HCT116 (cell line): ENCODE data around the gene SOCS4. TPM values are rescaled to one million over a fixed set of nuclear protein-coding genes. Genes with fewer than 3 reads are reported as not detected.

Experiments used
- ATAC-seq: fragments of 200-7000 bp; cut with Tn5 transposase; 2 replicates; pipeline ENCODE4 v1.9.1; 2020; ENCODE audit warnings: mild to moderate bottlenecking, moderate library complexity
- Bru-seq: library from RNA; stranded (reverse); fragments of 400-500 nt; gene quantifications from one replicate; lab custom pipeline; 2021; lab: Mats Ljungman, UMichigan
- BruChase-seq, 2 experiments: library from RNA; stranded (reverse); fragments of 400-500 nt; gene quantifications; one replicate each; lab custom pipeline; 2021; lab: Mats Ljungman, UMichigan
- BruUV-seq: library from RNA; stranded (reverse); fragments of 400-500 nt; replicated peaks from 2 replicates; lab custom pipeline; 2021; lab: Mats Ljungman, UMichigan
- CTCF ChIA-PET: fragments of 300-600 bp; sonication (Branson Sonifier 250); formaldehyde crosslinking; loops from one replicate; lab custom pipeline; 2021; ENCODE audit warnings: antibody characterized with exemption; lab: Charles Lee
- POLR2A ChIA-PET: fragments of 300-600, 350-600 bp; sonication (Branson Sonifier 250); formaldehyde crosslinking; loops from one replicate; lab custom pipeline; 2021; ENCODE audit warnings: antibody characterized with exemption; lab: Charles Lee
- RAD21 ChIA-PET, 2 experiments: fragments of 300-600 bp; sonication (Branson Sonifier 250); formaldehyde crosslinking; loops; one replicate each; lab custom pipeline; 2023; ENCODE audit warnings: low total read pairs in 2 of 2; ENCODE audit not compliant: uncharacterized antibody in 2 of 2, unreplicated experiment in 2 of 2, low non-redundant PET in 1 of 2; lab: Charles Lee
- DNase-seq: peaks from one replicate; pipeline ENCODE4 v3.0.0-alpha.2; 2010; ENCODE audit warnings: low read depth, low spot score
- H2AFZ ChIP-seq: fragments of 200-600 bp; shearing (Covaris generic), sonication (generic); 2 replicates; pipeline ENCODE4 v1.6.1; 2017; ENCODE audit warnings: low read depth, mixed run types, mixed read lengths, antibody characterized with exemption, low read length; ENCODE audit not compliant: poor library complexity, severe bottlenecking
- H3K27ac ChIP-seq: 2 replicates; pipeline ENCODE4 v1.5.1; 2012; ENCODE audit warnings: low read depth, low read length
- H3K27me3 ChIP-seq: fragments of 200-600 bp; sonication (generic); 2 replicates; pipeline ENCODE4 v1.6.1; 2016; ENCODE audit warnings: mixed run types, low read length, mixed read lengths; ENCODE audit not compliant: insufficient read depth
- H3K36me3 ChIP-seq, 2 experiments: fragments of 200-500 bp in 1 of 2; fragments of 200-600 bp in 1 of 2; sonication (Bioruptor generic) in 1 of 2; sonication (generic) in 1 of 2; 2 replicates each; pipeline versions ENCODE4 v1.5.1 to v1.6.1; 2014 to 2016; ENCODE audit warnings: low read length in 2 of 2, inconsistent platforms in 1 of 2, mixed read lengths in 1 of 2, mixed run types in 1 of 2; ENCODE audit not compliant: insufficient read depth in 2 of 2, control insufficient read depth in 1 of 2
- H3K4me1 ChIP-seq, 2 experiments: fragments of 200-600 bp in 1 of 2; sonication (generic) in 1 of 2; 2 replicates each; pipeline versions ENCODE4 v1.5.1 to v1.6.1; 2012 to 2017; ENCODE audit warnings: low read length in 2 of 2, inconsistent platforms in 1 of 2, mild to moderate bottlenecking in 1 of 2, mixed read lengths in 1 of 2, mixed run types in 1 of 2, moderate library complexity in 1 of 2; ENCODE audit not compliant: insufficient read depth in 2 of 2, control insufficient read depth in 1 of 2
- H3K4me2 ChIP-seq: fragments of 200-600 bp; sonication (generic); 2 replicates; pipeline ENCODE4 v1.6.1; 2017; ENCODE audit warnings: mixed run types, low read length, mixed read lengths
- H3K4me3 ChIP-seq, 2 experiments: fragments of 200-600 bp in 1 of 2; sonication (generic) in 1 of 2; replicated peaks in 1 of 2; 2 replicates each; pipeline ENCODE4 v1.5.1; 2011 to 2016; ENCODE audit warnings: low read length in 2 of 2, control low read depth in 1 of 2, low read depth in 1 of 2, mild to moderate bottlenecking in 1 of 2, mixed read lengths in 1 of 2, mixed run types in 1 of 2
- H3K79me2 ChIP-seq: fragments of 200-600 bp; sonication (generic); 2 replicates; pipeline ENCODE4 v1.6.1; 2017; ENCODE audit warnings: mild to moderate bottlenecking, mixed run types, low read length, moderate library complexity, mixed read lengths; ENCODE audit not compliant: insufficient read depth
- H3K9ac ChIP-seq: fragments of 200-600 bp; sonication (generic); 2 replicates; pipeline ENCODE4 v1.6.1; 2016; ENCODE audit warnings: low read length, mixed read lengths
- H3K9me2 ChIP-seq: fragments of 200-600 bp; sonication (generic), shearing (Covaris generic); 2 replicates; pipeline ENCODE4 v1.6.1; 2017; ENCODE audit warnings: mixed run types, mild to moderate bottlenecking, moderate library complexity; ENCODE audit not compliant: insufficient read depth
- H3K9me3 ChIP-seq, 2 experiments: fragments of 200-500 bp in 1 of 2; fragments of 200-600 bp in 1 of 2; sonication (Bioruptor generic) in 1 of 2; sonication (generic) in 1 of 2; 2 replicates each; pipeline ENCODE4 v1.6.1; 2014 to 2017; ENCODE audit warnings: low read length in 2 of 2, mixed read lengths in 2 of 2, inconsistent platforms in 1 of 2, low read depth in 1 of 2, mild to moderate bottlenecking in 1 of 2, mixed run types in 1 of 2, moderate library complexity in 1 of 2; ENCODE audit not compliant: control insufficient read depth in 1 of 2, insufficient read depth in 1 of 2
- H4K20me1 ChIP-seq: fragments of 200-600 bp; sonication (generic), shearing (Covaris generic); 2 replicates; pipeline ENCODE4 v1.6.1; 2017; ENCODE audit warnings: mixed run types, mild to moderate bottlenecking, moderate library complexity; ENCODE audit not compliant: insufficient read depth
- CBX3 ChIP-seq: IDR thresholded peaks from 2 replicates; pipeline ENCODE4 v1.6.1; 2012; ENCODE audit warnings: low read depth
- EGR1 ChIP-seq: IDR thresholded peaks from 2 replicates; pipeline ENCODE4 v1.6.1; 2012; ENCODE audit warnings: low read depth
- ELF1 ChIP-seq: IDR thresholded peaks from 2 replicates; pipeline ENCODE4 v1.6.1; 2012; ENCODE audit warnings: low read depth, borderline replicate concordance
- FOSL1 ChIP-seq: IDR thresholded peaks from 2 replicates; pipeline ENCODE4 v1.6.1; 2012; ENCODE audit warnings: low read depth
- MAX ChIP-seq: IDR thresholded peaks from 2 replicates; pipeline ENCODE4 v1.6.1; 2012
- POLR2A ChIP-seq: IDR thresholded peaks from 2 replicates; pipeline ENCODE4 v1.7.0; 2011; ENCODE audit warnings: borderline replicate concordance; ENCODE audit not compliant: insufficient read depth, insufficient read length; ENCODE audit errors: extremely low read depth
- RAD21 ChIP-seq: IDR thresholded peaks from 2 replicates; pipeline ENCODE4 v1.6.1; 2012; ENCODE audit warnings: low read depth, mild to moderate bottlenecking
- SIN3A ChIP-seq: IDR thresholded peaks from 2 replicates; pipeline ENCODE4 v1.6.1; 2012; ENCODE audit warnings: low read depth
- SP1 ChIP-seq: IDR thresholded peaks from 2 replicates; pipeline ENCODE4 v1.6.1; 2012; ENCODE audit warnings: low read depth
- SRF ChIP-seq: IDR thresholded peaks from 2 replicates; pipeline ENCODE4 v1.6.1; 2012; ENCODE audit warnings: low read depth
- TCF7L2 ChIP-seq: IDR thresholded peaks from 2 replicates; pipeline ENCODE4 v1.7.0; 2011; ENCODE audit warnings: borderline replicate concordance, inconsistent platforms; ENCODE audit not compliant: insufficient read depth, insufficient read length; ENCODE audit errors: extremely low read depth
- YY1 ChIP-seq: IDR thresholded peaks from 2 replicates; pipeline ENCODE4 v1.6.1; 2011; ENCODE audit warnings: low read length, low read depth, moderate library complexity, mild to moderate bottlenecking; ENCODE audit not compliant: insufficient replicate concordance; ENCODE audit errors: extremely low read depth
- ZNF274 ChIP-seq: fragments of 200-500 bp; sonication (Bioruptor generic); IDR thresholded peaks from 2 replicates; pipeline ENCODE4 v1.6.1; 2014; ENCODE audit warnings: mild to moderate bottlenecking, low read depth, low read length, inconsistent platforms
- intact Hi-C: fragments of 100-400 bp; cut with micrococcal nuclease; formaldehyde crosslinking; loops from 2 replicates; pipeline ENCODE4 v1.10.0; 2022
- long read RNA-seq: library from polyadenylated mRNA; unstranded; transcript quantifications from one replicate; pipeline ENCODE4 v2.0.0, GENCODE V29; 2021; ENCODE audit not compliant: unreplicated experiment
- polyA plus RNA-seq: library from polyadenylated mRNA; unstranded; fragments of >200 nt; gene quantifications from 2 replicates; pipeline ENCODE4 v1.2.1, GENCODE V29; 2012; ENCODE audit warnings: missing spikeins
- total RNA-seq: library from RNA; stranded (reverse); gene quantifications from one replicate; pipeline ENCODE4 v1.2.1, GENCODE V29; 2021; ENCODE audit not compliant: unreplicated experiment
- TF ChIP-seq, protein P1 (sequence below): IDR thresholded peaks from 2 replicates; pipeline ENCODE4 v1.6.1; 2011; ENCODE audit warnings: mild to moderate bottlenecking, low read length, moderate library complexity; ENCODE audit not compliant: insufficient replicate concordance; ENCODE audit errors: extremely low read depth
- TF ChIP-seq, protein P2 (sequence below), 3 experiments: fragments of 200-600 bp in 1 of 3; sonication (generic) in 1 of 3; IDR thresholded peaks in 2 of 3; conservative IDR thresholded peaks in 1 of 3; 2 replicates each; pipeline ENCODE4 v1.5.1; 2012 to 2017; ENCODE audit warnings: low read depth in 2 of 3, low read length in 2 of 3, antibody characterized with exemption in 1 of 3, borderline replicate concordance in 1 of 3, control low read depth in 1 of 3, mild to moderate bottlenecking in 1 of 3, mixed read lengths in 1 of 3, mixed run types in 1 of 3, moderate library complexity in 1 of 3; ENCODE audit not compliant: insufficient read depth in 1 of 3

SOCS4 gene, protein sequence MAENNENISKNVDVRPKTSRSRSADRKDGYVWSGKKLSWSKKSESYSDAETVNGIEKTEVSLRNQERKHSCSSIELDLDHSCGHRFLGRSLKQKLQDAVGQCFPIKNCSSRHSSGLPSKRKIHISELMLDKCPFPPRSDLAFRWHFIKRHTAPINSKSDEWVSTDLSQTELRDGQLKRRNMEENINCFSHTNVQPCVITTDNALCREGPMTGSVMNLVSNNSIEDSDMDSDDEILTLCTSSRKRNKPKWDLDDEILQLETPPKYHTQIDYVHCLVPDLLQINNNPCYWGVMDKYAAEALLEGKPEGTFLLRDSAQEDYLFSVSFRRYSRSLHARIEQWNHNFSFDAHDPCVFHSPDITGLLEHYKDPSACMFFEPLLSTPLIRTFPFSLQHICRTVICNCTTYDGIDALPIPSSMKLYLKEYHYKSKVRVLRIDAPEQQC
- total RNA-seq (23.7 TPM), Bru-seq, nascent RNA (percentile 91 among the genes with signal in this experiment), BruChase-seq, experiment 1, labeled RNA remaining after a 6-hour chase (percentile 91 among the genes with signal in this experiment), BruChase-seq, experiment 2, labeled RNA remaining after a 2-hour chase (percentile 95 among the genes with signal in this experiment)
- polyA plus RNA-seq = 4.2 and 4.7 TPM in 2 replicates
- long read RNA-seq, full-length matches to known transcripts = 8 of 10 reads
- long read RNA-seq, partial matches to known transcripts = 0 of 10 reads
- long read RNA-seq, other reads (novel, unspliced or antisense) = 2 of 10 reads

DNA sequence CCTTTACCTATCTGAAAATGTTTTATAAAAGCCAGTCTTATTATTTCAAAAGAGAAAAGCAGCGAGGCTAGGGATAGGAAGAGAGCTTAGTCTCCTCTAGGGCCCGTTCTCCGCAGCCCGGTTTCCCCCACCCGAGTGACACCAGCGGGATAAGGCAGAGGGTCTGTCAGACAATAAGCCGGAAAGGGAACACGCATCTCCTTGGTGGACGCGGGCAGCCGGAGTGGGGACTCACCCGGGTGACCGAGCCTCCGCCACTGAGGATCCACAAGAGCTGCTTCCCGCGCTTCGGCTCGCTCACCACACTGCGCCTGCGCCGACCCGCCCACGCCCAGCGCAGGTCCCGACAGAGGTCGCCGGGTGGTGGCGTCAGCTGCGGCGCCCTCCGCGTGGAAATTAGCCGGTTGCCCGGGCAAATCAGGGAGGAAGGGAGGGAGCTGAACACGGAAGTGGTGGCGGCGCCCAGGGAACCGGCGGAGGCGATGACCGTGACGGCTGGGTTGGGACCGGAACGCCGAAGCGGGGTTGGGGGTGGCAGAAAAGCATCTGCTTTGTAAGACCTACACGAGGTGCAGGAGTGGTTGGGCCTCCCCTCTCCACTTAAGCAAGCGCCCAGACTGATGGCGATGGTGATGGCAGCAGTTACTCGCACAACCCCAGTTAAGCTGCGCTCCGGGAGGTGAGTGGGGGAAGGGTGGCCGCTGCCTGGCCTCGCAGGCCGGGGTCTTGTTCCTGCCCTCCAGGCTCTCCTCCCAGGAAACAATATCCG, at the start of gene SOCS4, which contains the start of gene WDHD1:
Gene SOCS4, plus strand, starts transcription at position 444 of the 769 bp plus-strand sequence. CDS start 15,806 bp downstream, outside the sequence.
Gene WDHD1, minus strand, starts transcription at position 307 of the 769 bp plus-strand sequence. CDS start 312 bp downstream, outside the sequence.
- Histone ChIP-seq H3K4me2 (peak within 1 kb of the TSS; percentile 94), H4K20me1 (peaks cover 7% of the 10 kb centered on the region; the same call in 1 of the 2 replicates), H3K79me2 (peaks cover 86% of the 10 kb centered on the region), H3K9ac (peak within 1 kb of the TSS; percentile 95), H2AFZ (no peak within 1 kb of the TSS), H3K27ac (peak within 1 kb of the TSS; percentile 61), H3K9me3 (no peaks in the 10 kb centered on the region), H3K36me3 (peaks cover 0 to 8% of the 10 kb centered on the region in 2 experiments; a peak in 2 of 4 replicates), H3K4me1 (peaks cover 3 to 22% of the 10 kb centered on the region in 2 experiments; a peak in 3 of 4 replicates), H3K27me3 (no peaks in the 10 kb centered on the region), H3K9me2 (no peaks in the 10 kb centered on the region), H3K4me3 (peak within 1 kb of the TSS; percentile 81 to 82)
- BruUV-seq = no TSS peak
- peak; percentile 96 for ATAC-seq
- peak; percentile 84 for DNase-seq
- RAD21 ChIA-PET = no interaction called here
- POLR2A ChIA-PET = interaction anchor here (1.0 to 1.6 kb wide), 6 partner anchors 11 to 76 kb away, joined by 3 to 11 read pairs (median 4); partner anchors contain the start of gene MAPK1IP1L
- intact Hi-C loops = no loop called here
- CTCF ChIA-PET = interaction anchor here (1.4 kb wide), 2 partner anchors 24 to 134 kb away, joined by 5 to 10 read pairs; partner anchors contain the start of gene MAPK1IP1L
- TF ChIP-seq, protein P1, sequence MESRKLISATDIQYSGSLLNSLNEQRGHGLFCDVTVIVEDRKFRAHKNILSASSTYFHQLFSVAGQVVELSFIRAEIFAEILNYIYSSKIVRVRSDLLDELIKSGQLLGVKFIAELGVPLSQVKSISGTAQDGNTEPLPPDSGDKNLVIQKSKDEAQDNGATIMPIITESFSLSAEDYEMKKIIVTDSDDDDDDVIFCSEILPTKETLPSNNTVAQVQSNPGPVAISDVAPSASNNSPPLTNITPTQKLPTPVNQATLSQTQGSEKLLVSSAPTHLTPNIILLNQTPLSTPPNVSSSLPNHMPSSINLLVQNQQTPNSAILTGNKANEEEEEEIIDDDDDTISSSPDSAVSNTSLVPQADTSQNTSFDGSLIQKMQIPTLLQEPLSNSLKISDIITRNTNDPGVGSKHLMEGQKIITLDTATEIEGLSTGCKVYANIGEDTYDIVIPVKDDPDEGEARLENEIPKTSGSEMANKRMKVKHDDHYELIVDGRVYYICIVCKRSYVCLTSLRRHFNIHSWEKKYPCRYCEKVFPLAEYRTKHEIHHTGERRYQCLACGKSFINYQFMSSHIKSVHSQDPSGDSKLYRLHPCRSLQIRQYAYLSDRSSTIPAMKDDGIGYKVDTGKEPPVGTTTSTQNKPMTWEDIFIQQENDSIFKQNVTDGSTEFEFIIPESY = no peak
- peak; percentile 100 for TF ChIP-seq EGR1
- no peak for TF ChIP-seq ZNF274
- peak; percentile 82 for TF ChIP-seq SRF
- no peak for TF ChIP-seq FOSL1
- TF ChIP-seq POLR2A = peak; percentile 39
- TF ChIP-seq SIN3A = peak; percentile 93
- TF ChIP-seq MAX = peak; percentile 92
- TF ChIP-seq TCF7L2 = peak; percentile 35
- TF ChIP-seq SP1 = peak; percentile 65
- peak; percentile 10; the same call in 1 of the 2 replicates for TF ChIP-seq CBX3
- TF ChIP-seq, protein P2, sequence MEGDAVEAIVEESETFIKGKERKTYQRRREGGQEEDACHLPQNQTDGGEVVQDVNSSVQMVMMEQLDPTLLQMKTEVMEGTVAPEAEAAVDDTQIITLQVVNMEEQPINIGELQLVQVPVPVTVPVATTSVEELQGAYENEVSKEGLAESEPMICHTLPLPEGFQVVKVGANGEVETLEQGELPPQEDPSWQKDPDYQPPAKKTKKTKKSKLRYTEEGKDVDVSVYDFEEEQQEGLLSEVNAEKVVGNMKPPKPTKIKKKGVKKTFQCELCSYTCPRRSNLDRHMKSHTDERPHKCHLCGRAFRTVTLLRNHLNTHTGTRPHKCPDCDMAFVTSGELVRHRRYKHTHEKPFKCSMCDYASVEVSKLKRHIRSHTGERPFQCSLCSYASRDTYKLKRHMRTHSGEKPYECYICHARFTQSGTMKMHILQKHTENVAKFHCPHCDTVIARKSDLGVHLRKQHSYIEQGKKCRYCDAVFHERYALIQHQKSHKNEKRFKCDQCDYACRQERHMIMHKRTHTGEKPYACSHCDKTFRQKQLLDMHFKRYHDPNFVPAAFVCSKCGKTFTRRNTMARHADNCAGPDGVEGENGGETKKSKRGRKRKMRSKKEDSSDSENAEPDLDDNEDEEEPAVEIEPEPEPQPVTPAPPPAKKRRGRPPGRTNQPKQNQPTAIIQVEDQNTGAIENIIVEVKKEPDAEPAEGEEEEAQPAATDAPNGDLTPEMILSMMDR (IDR thresholded peaks at IDR 0.05 in 2 of 3, conservative IDR thresholded peaks at IDR 0.05 in 1 of 3; ENCODE audit: borderline replicate concordance in 1 of 3, insufficient read depth in 1 of 3, low read depth in 2 of 3, low read length in 2 of 3) = no peak
- TF ChIP-seq ELF1 = peak; percentile 94
- 0 out of 2 replicates have a peak, but pooled peaks have one; percentile 2 for TF ChIP-seq RAD21
- peak; percentile 22 for TF ChIP-seq YY1
